ENCODE results near the gene IL1RL1.

IL1RL1 gene

GRCh38 chr2:102276549-102277201, 34.7 kb upstream of the IL1RL1 start:
- Histone ChIP-seq H3K36me3 (ENCODE audit: control insufficient read depth, low read length) (no peaks in the 10 kb centered on the region), H3K9me2 (replicated peaks; ENCODE audit: control insufficient read depth, low read length) (no peaks in the 10 kb centered on the region), H3K4me3 (ENCODE audit: low read length) (no peak overlapping the region), H3K27ac (ENCODE audit: low read depth, low read length) (no peak overlapping the region), H3K4me1 (ENCODE audit: control insufficient read depth, low read length) (no peaks in the 10 kb centered on the region), H3K4me2 (ENCODE audit: low read length) (no peak overlapping the region), H3K27me3 (ENCODE audit: control insufficient read depth, low read length) (no peaks in the 10 kb centered on the region), H3K79me2 (ENCODE audit: control insufficient read depth, low read length) (no peaks in the 10 kb centered on the region), H3F3A (ENCODE audit: control insufficient read depth, insufficient read depth) (no peaks in the 10 kb centered on the region), H4K20me1 (ENCODE audit: control insufficient read depth, insufficient read depth, low read depth, low read length) (no peaks in the 10 kb centered on the region), H3K9me3 (ENCODE audit: control insufficient read depth, insufficient read depth, low read length) (no peaks in the 10 kb centered on the region)
- TF ChIP-seq CTCF (IDR thresholded peaks at IDR 0.05; ENCODE audit: low read depth, low read length, poor library complexity, severe bottlenecking) (no peak), EZH2phosphoT487 (IDR thresholded peaks at IDR 0.05; ENCODE audit: borderline replicate concordance, low read length) (no peak)

GRCh38 chr2:102277202-102277700, 34.1 kb upstream of the IL1RL1 start:
- TF ChIP-seq EZH2phosphoT487 (IDR thresholded peaks at IDR 0.05; ENCODE audit: borderline replicate concordance, low read length) (no peak), CTCF (IDR thresholded peaks at IDR 0.05; ENCODE audit: low read depth, low read length, poor library complexity, severe bottlenecking) (no peak)
- no peaks in the 10 kb centered on the region for H3K9me2 ChIP-seq (replicated peaks; ENCODE audit: control insufficient read depth, low read length)
- no peaks in the 10 kb centered on the region for H3F3A ChIP-seq (ENCODE audit: control insufficient read depth, insufficient read depth)
- no peaks in the 10 kb centered on the region for H3K4me1 ChIP-seq (ENCODE audit: control insufficient read depth, low read length)
- H3K4me3 ChIP-seq (ENCODE audit: low read length): no peak overlapping the region
- no peaks in the 10 kb centered on the region for H4K20me1 ChIP-seq (ENCODE audit: control insufficient read depth, insufficient read depth, low read depth, low read length)
- H3K27me3 ChIP-seq (ENCODE audit: control insufficient read depth, low read length): no peaks in the 10 kb centered on the region
- no peaks in the 10 kb centered on the region for H3K79me2 ChIP-seq (ENCODE audit: control insufficient read depth, low read length)
- H3K27ac ChIP-seq (ENCODE audit: low read depth, low read length): no peak overlapping the region
- no peaks in the 10 kb centered on the region for H3K9me3 ChIP-seq (ENCODE audit: control insufficient read depth, insufficient read depth, low read length)
- H3K36me3 ChIP-seq (ENCODE audit: control insufficient read depth, low read length): no peaks in the 10 kb centered on the region
- no peak overlapping the region for H3K4me2 ChIP-seq (ENCODE audit: low read length)

GRCh38 chr2:102278720-102279390, 32.5 kb upstream of the IL1RL1 start:
- H3K9me2 ChIP-seq (replicated peaks; ENCODE audit: control insufficient read depth, low read length): no peaks in the 10 kb centered on the region
- H3K4me3 ChIP-seq (ENCODE audit: low read length): no peak overlapping the region
- H3K27ac ChIP-seq (ENCODE audit: low read depth, low read length): no peak overlapping the region
- H3K9me3 ChIP-seq (ENCODE audit: control insufficient read depth, insufficient read depth, low read length): no peaks in the 10 kb centered on the region
- H3K79me2 ChIP-seq (ENCODE audit: control insufficient read depth, low read length): no peaks in the 10 kb centered on the region
- no peaks in the 10 kb centered on the region for H4K20me1 ChIP-seq (ENCODE audit: control insufficient read depth, insufficient read depth, low read depth, low read length)
- no peaks in the 10 kb centered on the region for H3K4me1 ChIP-seq (ENCODE audit: control insufficient read depth, low read length)
- TF ChIP-seq CTCF (IDR thresholded peaks at IDR 0.05; ENCODE audit: low read depth, low read length, poor library complexity, severe bottlenecking) (no peak), EZH2phosphoT487 (IDR thresholded peaks at IDR 0.05; ENCODE audit: borderline replicate concordance, low read length) (no peak)
- H3K4me2 ChIP-seq (ENCODE audit: low read length): no peak overlapping the region
- H3F3A ChIP-seq (ENCODE audit: control insufficient read depth, insufficient read depth): no peaks in the 10 kb centered on the region
- no peaks in the 10 kb centered on the region for H3K36me3 ChIP-seq (ENCODE audit: control insufficient read depth, low read length)
- H3K27me3 ChIP-seq (ENCODE audit: control insufficient read depth, low read length): no peaks in the 10 kb centered on the region
